GM23338 (cell line): ENCODE results near the gene TMEM35A.

Source experiments
- CTCF ChIP-seq, 2 experiments: fragments of 200-600 bp in 1 of 2; sonication (generic) in 1 of 2; conservative IDR thresholded peaks; 2 replicates each; pipeline versions ENCODE4 v1.5.1 to v1.6.1; 2016 to 2017; ENCODE audit warnings: antibody characterized with exemption in 2 of 2, low read depth in 2 of 2, mild to moderate bottlenecking in 2 of 2, moderate library complexity in 1 of 2
- POLR2AphosphoS5 ChIP-seq: IDR thresholded peaks from 2 replicates; pipeline ENCODE4 v1.6.1; 2016; ENCODE audit warnings: antibody characterized with exemption, low read depth

DNA sequence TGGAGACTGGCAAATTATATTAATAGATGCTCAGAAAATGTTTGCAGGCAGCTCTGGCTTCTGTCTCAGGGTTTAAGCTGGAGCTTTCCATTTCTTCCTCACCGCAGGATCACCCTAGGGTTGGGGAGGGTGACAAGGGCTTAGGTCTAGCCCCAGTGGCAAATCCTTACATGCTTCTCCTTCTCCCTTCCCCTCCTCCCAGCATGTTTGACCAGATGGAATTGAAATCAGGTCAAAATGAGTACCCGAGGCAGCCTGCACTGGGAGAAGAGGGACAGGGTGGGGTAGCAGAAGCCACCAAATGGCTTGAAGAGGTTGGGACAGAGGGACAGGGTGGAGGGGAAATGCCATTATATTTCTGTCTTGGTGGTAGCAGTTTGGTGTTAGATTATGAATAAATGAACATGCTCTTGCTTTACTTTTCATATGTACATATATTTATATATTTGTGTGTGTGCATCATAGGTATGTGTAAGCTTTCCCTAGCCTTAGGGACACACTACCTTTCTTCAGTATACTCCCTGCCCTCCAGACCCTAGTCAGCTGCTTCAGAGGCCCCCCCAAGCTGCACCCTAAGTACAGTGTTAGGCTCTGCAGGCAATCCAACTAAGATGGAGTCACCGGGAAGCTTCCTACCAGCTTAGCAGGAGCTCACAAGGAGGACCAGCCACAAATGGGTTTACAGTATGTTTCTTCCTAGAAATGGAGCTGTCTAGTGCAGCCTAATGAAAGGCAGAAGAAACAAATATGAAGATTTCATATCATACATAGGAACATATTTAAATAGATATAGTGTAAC, 1.8 kb downstream of the TMEM35A start:
- TF ChIP-seq CTCF (conservative IDR thresholded peaks at IDR 0.05; ENCODE audit: low read depth in 2 of 2) (no peak), POLR2AphosphoS5 (no peak)
